Measurements from ENCODE around the gene EEFSEC. TPM values are rescaled to one million over a fixed set of nuclear protein-coding genes. Genes with fewer than 3 reads are reported as not detected.

Gene EEFSEC
- total RNA-seq, 1 donor from 2014 or later = 15.3 TPM

DNA sequence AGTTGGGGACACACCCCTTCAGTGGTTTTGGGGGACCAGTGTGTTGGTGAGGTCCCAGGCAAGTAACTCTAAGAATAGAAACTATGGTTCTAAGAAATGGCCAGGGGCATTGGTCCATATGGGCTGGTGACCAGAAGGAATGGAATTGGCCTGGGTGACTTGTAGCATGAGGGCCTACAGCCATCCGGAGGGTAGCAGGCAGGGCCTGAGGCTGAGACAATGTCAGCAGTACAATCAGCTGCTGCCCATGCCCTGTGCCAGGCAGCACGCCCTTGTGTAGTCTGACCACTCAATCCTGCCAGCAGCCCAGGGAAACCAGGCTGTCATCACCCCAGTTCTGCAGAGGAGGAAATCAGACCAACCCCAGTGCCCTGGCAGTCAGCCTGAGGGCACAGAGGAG is 212.9 kb downstream of the EEFSEC start:
- Histone ChIP-seq H3K9me3 (no peaks in the 10 kb centered on the region), H3K27ac (no peak overlapping the region), H3K4me3 (no peak overlapping the region), H3K36me3 (no peaks in the 10 kb centered on the region), H3K4me1 (peaks cover 7% of the 10 kb centered on the region), H3K27me3 (no peaks in the 10 kb centered on the region)
- intact Hi-C loops (cut with DNase I) = no loop called here
- ATAC-seq = no peak
- TF ChIP-seq, protein P1, sequence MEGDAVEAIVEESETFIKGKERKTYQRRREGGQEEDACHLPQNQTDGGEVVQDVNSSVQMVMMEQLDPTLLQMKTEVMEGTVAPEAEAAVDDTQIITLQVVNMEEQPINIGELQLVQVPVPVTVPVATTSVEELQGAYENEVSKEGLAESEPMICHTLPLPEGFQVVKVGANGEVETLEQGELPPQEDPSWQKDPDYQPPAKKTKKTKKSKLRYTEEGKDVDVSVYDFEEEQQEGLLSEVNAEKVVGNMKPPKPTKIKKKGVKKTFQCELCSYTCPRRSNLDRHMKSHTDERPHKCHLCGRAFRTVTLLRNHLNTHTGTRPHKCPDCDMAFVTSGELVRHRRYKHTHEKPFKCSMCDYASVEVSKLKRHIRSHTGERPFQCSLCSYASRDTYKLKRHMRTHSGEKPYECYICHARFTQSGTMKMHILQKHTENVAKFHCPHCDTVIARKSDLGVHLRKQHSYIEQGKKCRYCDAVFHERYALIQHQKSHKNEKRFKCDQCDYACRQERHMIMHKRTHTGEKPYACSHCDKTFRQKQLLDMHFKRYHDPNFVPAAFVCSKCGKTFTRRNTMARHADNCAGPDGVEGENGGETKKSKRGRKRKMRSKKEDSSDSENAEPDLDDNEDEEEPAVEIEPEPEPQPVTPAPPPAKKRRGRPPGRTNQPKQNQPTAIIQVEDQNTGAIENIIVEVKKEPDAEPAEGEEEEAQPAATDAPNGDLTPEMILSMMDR (IDR thresholded peaks at IDR 0.05) = no peak
- no peak for DNase-seq

DNA sequence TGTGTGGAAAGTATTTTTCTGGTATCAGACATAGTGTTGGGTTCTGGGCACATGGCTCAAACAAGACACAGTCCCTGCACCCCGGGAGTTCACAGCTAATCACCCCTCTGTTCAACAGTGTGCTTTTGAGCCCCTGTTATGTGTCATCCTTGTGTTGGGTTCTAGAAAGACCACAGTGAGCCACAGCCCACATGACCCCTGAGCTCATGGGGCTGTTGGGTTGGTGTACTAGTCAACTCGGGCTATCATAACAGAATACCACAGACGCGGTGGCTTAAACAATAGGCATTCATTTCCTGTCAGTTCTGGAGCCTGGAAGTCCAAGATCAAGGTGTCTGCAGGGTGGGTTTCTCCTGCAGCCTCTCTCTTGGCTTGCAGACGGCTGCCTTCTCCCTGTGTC is 213.4 kb downstream of the EEFSEC start:
- intact Hi-C loops (cut with DNase I) = no loop called here
- no peak for ATAC-seq
- Histone ChIP-seq H3K27me3 (no peaks in the 10 kb centered on the region), H3K4me1 (peaks cover 7% of the 10 kb centered on the region), H3K27ac (no peak overlapping the region), H3K4me3 (no peak overlapping the region), H3K36me3 (no peaks in the 10 kb centered on the region), H3K9me3 (no peaks in the 10 kb centered on the region)
- no peak for DNase-seq
- TF ChIP-seq, protein P1 (IDR thresholded peaks at IDR 0.05) = no peak

DNA sequence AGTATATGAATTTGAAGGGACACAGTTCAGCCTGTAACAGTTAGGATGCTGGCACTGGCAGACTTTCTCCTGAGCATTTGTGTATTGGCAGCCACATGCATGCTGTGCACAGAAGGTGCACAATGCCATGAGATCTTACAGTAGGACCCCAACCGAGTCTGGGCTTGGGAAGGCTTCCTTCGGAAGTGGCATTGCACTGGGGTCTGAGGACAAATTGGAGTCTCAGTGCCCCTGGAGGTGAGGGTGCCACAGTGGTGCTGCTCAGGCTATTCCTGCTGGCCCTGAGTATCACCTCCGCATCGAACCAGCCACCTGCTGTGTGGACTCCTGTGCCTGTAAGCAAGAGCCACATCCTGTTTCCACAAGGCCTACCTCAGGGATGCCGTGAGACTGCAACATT is 213.9 kb downstream of the EEFSEC start:
- H3K27me3 ChIP-seq = no peaks in the 10 kb centered on the region
- no peaks in the 10 kb centered on the region for H3K36me3 ChIP-seq
- no peak for DNase-seq
- peaks cover 7% of the 10 kb centered on the region for H3K4me1 ChIP-seq
- ATAC-seq = no peak
- TF ChIP-seq, protein P1 (IDR thresholded peaks at IDR 0.05) = no peak
- no peaks in the 10 kb centered on the region for H3K9me3 ChIP-seq
- no peak overlapping the region for H3K27ac ChIP-seq
- intact Hi-C loops (cut with DNase I) = no loop called here
- no peak overlapping the region for H3K4me3 ChIP-seq

- Histone ChIP-seq H3K4me1 (peaks cover 7% of the 10 kb centered on the region), H3K27ac (no peak overlapping the region), H3K9me3 (no peaks in the 10 kb centered on the region), H3K4me3 (no peak overlapping the region), H3K36me3 (peaks cover 3% of the 10 kb centered on the region), H3K27me3 (no peaks in the 10 kb centered on the region)
- DNase-seq (no peak), ATAC-seq (no peak)
- TF ChIP-seq, protein P1 (IDR thresholded peaks at IDR 0.05) = no peak
- intact Hi-C loops (cut with DNase I) = no loop called here
Observed at GRCh38 chr3:128367761-128368160, 214.5 kb downstream of the EEFSEC start.

GRCh38 chr3:128368626-128369025 is 215.3 kb downstream of the EEFSEC start:
- Histone ChIP-seq H3K27ac (no peak overlapping the region), H3K36me3 (peaks cover 4% of the 10 kb centered on the region), H3K4me3 (no peak overlapping the region), H3K27me3 (no peaks in the 10 kb centered on the region), H3K9me3 (no peaks in the 10 kb centered on the region), H3K4me1 (peaks cover 7% of the 10 kb centered on the region)
- intact Hi-C loops (cut with DNase I) = no loop called here
- DNase-seq (no peak), ATAC-seq (no peak)
- TF ChIP-seq, protein P1 (IDR thresholded peaks at IDR 0.05) = no peak

GRCh38 chr3:128369121-128369703 is 215.9 kb downstream of the EEFSEC start:
- intact Hi-C loops (cut with DNase I) = no loop called here
- H3K4me1 ChIP-seq = peaks cover 7% of the 10 kb centered on the region
- H3K27me3 ChIP-seq = no peaks in the 10 kb centered on the region
- H3K36me3 ChIP-seq = peaks cover 4% of the 10 kb centered on the region
- DNase-seq (no peak), ATAC-seq (no peak)
- H3K4me3 ChIP-seq = no peak overlapping the region
- H3K27ac ChIP-seq = no peak overlapping the region
- no peaks in the 10 kb centered on the region for H3K9me3 ChIP-seq
- TF ChIP-seq, protein P1 (IDR thresholded peaks at IDR 0.05) = no peak

Measured in upper lobe of right lung (tissue), 1 donor.